Gastroesophageal sphincter (tissue), 4 donors: ENCODE results near the gene CALCR. TPM values are rescaled to one million over a fixed set of nuclear protein-coding genes. Genes with fewer than 3 reads are reported as not detected.

Experiments used
- ATAC-seq: fragments of 150-250 bp; one replicate; pipeline ENCODE4 v1.9.1; 2016; ENCODE audit warnings: mild to moderate bottlenecking, moderate library complexity
- H3K27ac ChIP-seq, 4 donors: fragments of 200-600 bp; sonication (generic) in 3 of 4; 1 replicate in 3 of 4; 2 replicates in 1 of 4; pipeline ENCODE4 v1.5.1; 2016 to 2019
- H3K27me3 ChIP-seq: fragments of 200-600 bp; sonication (generic); one replicate; pipeline ENCODE4 v1.5.1; 2019
- H3K36me3 ChIP-seq, 2 donors: fragments of 200-600 bp; sonication (generic); one replicate each; pipeline ENCODE4 v1.5.1; 2019; ENCODE audit warnings: control low read depth in 1 of 2
- H3K4me1 ChIP-seq, 3 donors: fragments of 200-600 bp; sonication (generic); 1 replicate in 2 of 3; 2 replicates in 1 of 3; pipeline ENCODE4 v1.5.1; 2016 to 2019; ENCODE audit warnings: control low read depth in 2 of 3
- H3K4me3 ChIP-seq, 2 donors: fragments of 200-600 bp; sonication (generic); one replicate each; pipeline ENCODE4 v1.5.1; 2019; ENCODE audit warnings: mild to moderate bottlenecking in 1 of 2, moderate library complexity in 1 of 2
- H3K9me3 ChIP-seq, 3 donors: fragments of 200-600 bp; sonication (generic); one replicate each; pipeline ENCODE4 v1.5.1; 2017 to 2019; ENCODE audit warnings: control low read depth in 2 of 3
- EP300 ChIP-seq: sonication (generic); formaldehyde crosslinking; IDR thresholded peaks from one replicate; pipeline ENCODE4 v1.6.1; 2017; ENCODE audit warnings: antibody characterized with exemption, mild to moderate bottlenecking
- POLR2A ChIP-seq, 2 donors: fragments of 450-650 bp; IDR thresholded peaks; one replicate each; pipeline ENCODE4 v1.6.1; 2017; ENCODE audit warnings: antibody characterized with exemption in 2 of 2, mild to moderate bottlenecking in 2 of 2, moderate library complexity in 1 of 2
- POLR2AphosphoS5 ChIP-seq: sonication (generic); formaldehyde crosslinking; IDR thresholded peaks from one replicate; pipeline ENCODE4 v1.6.1; 2017; ENCODE audit warnings: antibody characterized with exemption
- WGBS, 2 donors: methylation state at CpG; one replicate each; pipeline ENCODE4 v1.1.5; 2018; ENCODE audit warnings: low coverage in 1 of 2; 5-methylcytosine and 5-hydroxymethylcytosine counted together
- total RNA-seq, 4 donors: library from RNA; depleted of rRNA; stranded (reverse); fragments of >200 nt; gene quantifications; one replicate each; pipeline ENCODE4 v1.1.0, GENCODE V29; 2016
- TF ChIP-seq, protein P1 (sequence below), 4 experiments: fragments of 200-600 bp in 2 of 4; fragments of 450-650 bp in 2 of 4; sonication (generic) in 1 of 4; IDR thresholded peaks; one replicate each; pipeline ENCODE4 v1.5.1; 2017 to 2019; ENCODE audit warnings: antibody characterized with exemption in 4 of 4, mild to moderate bottlenecking in 2 of 4, moderate library complexity in 2 of 4

Gene CALCR
- total RNA-seq, 4 donors from 2014 or later, result 0.27 TPM; not detected in 3

GRCh38 chr7:93463764-93464163 is 110.8 kb downstream of the CALCR start:
- Histone ChIP-seq H3K9me3 (no peaks in the 10 kb centered on the region), H3K4me1 (no peaks in the 10 kb centered on the region), H3K27me3 (no peaks in the 10 kb centered on the region), H3K36me3 (no peaks in the 10 kb centered on the region), H3K27ac (no peak overlapping the region), H3K4me3 (no peak overlapping the region)
- TF ChIP-seq POLR2AphosphoS5, result no peak
- TF ChIP-seq POLR2A (IDR thresholded peaks at IDR 0.05), result no peak
- TF ChIP-seq, protein P1, sequence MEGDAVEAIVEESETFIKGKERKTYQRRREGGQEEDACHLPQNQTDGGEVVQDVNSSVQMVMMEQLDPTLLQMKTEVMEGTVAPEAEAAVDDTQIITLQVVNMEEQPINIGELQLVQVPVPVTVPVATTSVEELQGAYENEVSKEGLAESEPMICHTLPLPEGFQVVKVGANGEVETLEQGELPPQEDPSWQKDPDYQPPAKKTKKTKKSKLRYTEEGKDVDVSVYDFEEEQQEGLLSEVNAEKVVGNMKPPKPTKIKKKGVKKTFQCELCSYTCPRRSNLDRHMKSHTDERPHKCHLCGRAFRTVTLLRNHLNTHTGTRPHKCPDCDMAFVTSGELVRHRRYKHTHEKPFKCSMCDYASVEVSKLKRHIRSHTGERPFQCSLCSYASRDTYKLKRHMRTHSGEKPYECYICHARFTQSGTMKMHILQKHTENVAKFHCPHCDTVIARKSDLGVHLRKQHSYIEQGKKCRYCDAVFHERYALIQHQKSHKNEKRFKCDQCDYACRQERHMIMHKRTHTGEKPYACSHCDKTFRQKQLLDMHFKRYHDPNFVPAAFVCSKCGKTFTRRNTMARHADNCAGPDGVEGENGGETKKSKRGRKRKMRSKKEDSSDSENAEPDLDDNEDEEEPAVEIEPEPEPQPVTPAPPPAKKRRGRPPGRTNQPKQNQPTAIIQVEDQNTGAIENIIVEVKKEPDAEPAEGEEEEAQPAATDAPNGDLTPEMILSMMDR (IDR thresholded peaks at IDR 0.05), result no peak
- no peak for TF ChIP-seq EP300
- WGBS, 2 donors, result 68 to 85% methylated on average over 2 of the region's 2 CpGs
- ATAC-seq, result no peak

DNA sequence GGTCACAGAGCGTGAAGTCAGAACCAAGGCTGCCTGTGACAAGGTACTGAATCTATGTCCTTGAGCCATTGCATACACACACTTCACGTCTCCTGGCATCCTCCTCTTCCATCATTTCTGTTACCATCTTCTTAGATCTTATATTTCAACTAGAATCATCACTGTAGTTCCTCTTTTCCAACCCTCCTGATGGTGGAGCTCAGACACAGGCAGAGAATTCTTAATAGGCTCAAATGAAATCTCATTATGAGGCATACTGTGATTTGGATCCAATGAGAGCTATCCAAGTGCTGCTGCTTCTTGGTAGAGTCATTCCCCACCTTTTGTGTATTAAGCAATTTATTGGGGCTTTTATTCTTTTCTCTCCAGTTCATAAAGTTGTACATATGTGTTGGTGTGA is 113.2 kb downstream of the CALCR start:
- no peak for ATAC-seq
- Histone ChIP-seq H3K27ac (no peak overlapping the region), H3K27me3 (no peaks in the 10 kb centered on the region), H3K36me3 (no peaks in the 10 kb centered on the region), H3K9me3 (no peaks in the 10 kb centered on the region), H3K4me1 (no peaks in the 10 kb centered on the region), H3K4me3 (no peak overlapping the region)
- WGBS, 2 donors, result 57 to 65% methylated on average over 2 of the region's 2 CpGs
- TF ChIP-seq, protein P1 (IDR thresholded peaks at IDR 0.05), result no peak
- no peak for TF ChIP-seq POLR2AphosphoS5
- no peak for TF ChIP-seq EP300
- TF ChIP-seq POLR2A (IDR thresholded peaks at IDR 0.05), result no peak

DNA sequence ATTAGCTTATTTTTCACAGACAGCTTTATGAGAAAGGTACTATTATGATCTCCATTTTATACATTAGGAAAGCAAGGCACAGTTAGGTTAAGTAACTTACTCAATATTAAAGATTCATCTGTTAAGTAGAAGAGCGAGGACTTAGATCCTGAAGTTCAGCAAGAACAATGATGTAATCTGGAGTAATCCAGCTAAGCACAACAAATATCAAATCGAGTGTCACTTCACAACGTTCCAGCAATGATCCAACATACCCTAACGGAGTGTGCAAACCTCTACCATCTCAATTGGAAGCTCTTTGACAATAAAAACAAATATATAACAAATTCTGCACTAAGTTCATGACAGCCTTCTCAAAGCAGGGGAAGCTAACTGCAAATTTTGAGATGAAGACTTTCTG is 121.3 kb downstream of the CALCR start:
- TF ChIP-seq POLR2AphosphoS5, result no peak
- TF ChIP-seq EP300, result no peak
- TF ChIP-seq POLR2A (IDR thresholded peaks at IDR 0.05), result no peak
- TF ChIP-seq, protein P1 (IDR thresholded peaks at IDR 0.05), result no peak
- H3K9me3 ChIP-seq, result no peaks in the 10 kb centered on the region
- H3K4me3 ChIP-seq, result no peak overlapping the region
- H3K4me1 ChIP-seq, result no peaks in the 10 kb centered on the region
- no peaks in the 10 kb centered on the region for H3K27me3 ChIP-seq
- no peaks in the 10 kb centered on the region for H3K36me3 ChIP-seq
- no peak for ATAC-seq
- WGBS, 2 donors, result 58 to 60% methylated on average over 4 of the region's 4 CpGs
- H3K27ac ChIP-seq, result no peak overlapping the region

GRCh38 chr7:93448176-93448575 is 126.3 kb downstream of the CALCR start:
- no peak for ATAC-seq
- WGBS, 2 donors, result 53 to 71% methylated on average over 1 of the region's 1 CpG
- H3K4me3 ChIP-seq, result no peak overlapping the region
- no peaks in the 10 kb centered on the region for H3K36me3 ChIP-seq
- H3K27me3 ChIP-seq, result no peaks in the 10 kb centered on the region
- H3K9me3 ChIP-seq, result no peaks in the 10 kb centered on the region
- no peak overlapping the region for H3K27ac ChIP-seq
- TF ChIP-seq POLR2A (IDR thresholded peaks at IDR 0.05) (no peak), POLR2AphosphoS5 (no peak), EP300 (no peak)
- TF ChIP-seq, protein P1 (IDR thresholded peaks at IDR 0.05), result no peak
- no peaks in the 10 kb centered on the region for H3K4me1 ChIP-seq

GRCh38 chr7:93447509-93447908 is 127.0 kb downstream of the CALCR start:
- WGBS, 2 donors, result 67 to 76% methylated on average over 2 of the region's 2 CpGs
- no peaks in the 10 kb centered on the region for H3K9me3 ChIP-seq
- no peak for ATAC-seq
- no peaks in the 10 kb centered on the region for H3K4me1 ChIP-seq
- no peaks in the 10 kb centered on the region for H3K27me3 ChIP-seq
- no peak overlapping the region for H3K4me3 ChIP-seq
- H3K27ac ChIP-seq, result no peak overlapping the region
- no peaks in the 10 kb centered on the region for H3K36me3 ChIP-seq
- TF ChIP-seq, protein P1 (IDR thresholded peaks at IDR 0.05), result no peak
- TF ChIP-seq POLR2A (IDR thresholded peaks at IDR 0.05) (no peak), POLR2AphosphoS5 (no peak), EP300 (no peak)
